Measurements from ENCODE around the gene PSMB1. TPM values are rescaled to one million over a fixed set of nuclear protein-coding genes. Genes with fewer than 3 reads are reported as not detected.

Gene PSMB1
- total and polyA plus RNA-seq, 7 experiments from 2014 or later: 71.1 to 529 (median 84.8) TPM

DNA sequence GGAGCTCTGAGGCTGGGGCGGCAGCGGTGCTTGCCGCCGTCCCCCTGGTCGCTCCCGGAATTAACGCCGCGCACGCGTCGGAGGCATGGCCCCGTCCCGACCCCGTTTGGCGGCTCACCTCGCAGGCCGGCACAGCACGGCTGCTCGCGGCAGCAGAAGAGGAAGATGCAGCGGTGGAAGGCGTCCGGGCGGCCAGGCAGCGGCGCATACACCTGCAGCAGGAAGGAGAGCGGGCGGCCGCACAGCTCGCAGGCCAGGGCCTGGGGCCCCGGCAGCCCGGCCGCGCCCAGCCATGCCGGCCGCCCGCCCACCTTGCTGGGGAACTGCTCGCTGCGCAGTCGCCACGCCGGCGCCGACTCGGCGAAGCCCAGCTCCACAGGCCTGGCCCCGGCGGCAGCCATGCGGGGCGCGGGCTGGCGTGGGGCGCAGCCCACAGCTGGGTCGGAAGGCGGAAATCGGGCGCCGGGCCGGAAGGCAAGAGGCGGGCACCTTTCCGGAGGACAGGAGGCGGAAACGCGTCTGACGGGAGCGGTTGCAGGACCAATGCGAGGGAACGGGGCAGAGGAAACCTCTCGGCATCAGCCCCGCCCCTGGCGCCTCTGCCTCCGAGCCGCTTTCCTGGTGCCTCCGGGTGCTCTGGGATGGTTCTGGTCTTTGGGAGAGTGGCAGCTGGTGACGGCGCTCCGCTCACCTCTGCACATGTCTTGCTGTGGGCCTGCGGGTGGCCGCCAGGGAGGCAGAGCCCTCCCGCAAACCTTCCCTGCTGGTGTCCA is 31.3 kb upstream of the PSMB1 start, which contains the start of gene PDCD2:
Gene PDCD2 (minus strand): TSS at position 457 of the 773 bp plus-strand sequence. CDS start 56 bp downstream, at position 401.
- peak within 1 kb of the TSS; percentile 94 to 99 (median 96) for H3K27ac Mint-ChIP-seq

DNA sequence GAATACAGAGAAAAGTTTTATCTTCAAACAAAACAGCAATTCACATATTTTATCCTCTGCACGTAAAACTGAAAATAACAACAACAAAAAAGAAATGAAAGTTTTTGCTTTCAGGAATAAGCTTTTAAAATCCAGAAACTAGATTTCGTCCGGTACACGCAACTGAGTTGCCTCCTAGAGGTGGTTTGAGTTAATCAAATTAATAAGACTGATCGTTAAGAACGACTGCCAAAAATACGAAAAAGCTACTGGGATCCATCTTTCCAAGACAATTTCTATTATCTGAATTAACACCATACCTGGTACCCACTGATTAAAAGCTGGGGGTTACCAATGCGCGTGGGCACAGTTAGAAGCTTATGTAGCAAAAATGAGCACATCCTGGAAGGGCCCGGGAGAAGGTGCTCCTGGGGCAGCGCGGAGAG is 30.7 kb upstream of the PSMB1 start:
- intact Hi-C loops (cut with micrococcal nuclease): loop anchor here (1.0 to 5.0 kb wide), 8 partner anchors 29 to 1699 kb away; partner anchors contain the start of genes C6orf120 (in 2 of the 2), FAM120B (in 2 of the 2), TBP (in 2 of the 2) and WDR27 (in 2 of the 2)
- DNase-seq: no peak
- Mint-ChIP-seq H3K4me3 (peak overlapping the region; percentile 92 to 99 (median 96)), H3K9me3 (no peaks in the 10 kb centered on the region), H3K27me3 (peaks cover 0 to 4% (median 0%) of the 10 kb centered on the region in 5 donors), H3K36me3 (peaks cover 1 to 28% (median 16%) of the 10 kb centered on the region in 5 donors), H3K27ac (peak overlapping the region; percentile 94 to 99 (median 95)), H3K4me1 (peaks cover 14 to 42% (median 37%) of the 10 kb centered on the region in 7 donors)
- Histone ChIP-seq H3K4me3 (ENCODE audit: low read length) (peak overlapping the region; percentile 89), H3K27ac (ENCODE audit: low read depth, low read length) (peak overlapping the region; percentile 88), H3K9me3 (ENCODE audit: control insufficient read depth in 2 of 3, low read length in 3 of 3) (no peaks in the 10 kb centered on the region), H3K4me1 (ENCODE audit: control insufficient read depth in 2 of 2, insufficient read depth in 2 of 2, low read length in 2 of 2) (peaks cover 8 to 11% of the 10 kb centered on the region in 2 donors), H3K27me3 (ENCODE audit: control insufficient read depth in 2 of 2, insufficient read depth in 2 of 2, low read length in 2 of 2) (no peaks in the 10 kb centered on the region), H3K36me3 (ENCODE audit: control insufficient read depth in 2 of 3, insufficient read depth in 3 of 3, low read length in 3 of 3) (peaks cover 6 to 34% (median 7%) of the 10 kb centered on the region in 3 experiments)
- CTCF ChIA-PET: interaction anchor here (0.6 to 1.2 kb wide), 3 partner anchors 8 to 491 kb away, joined by 4 read pairs; partner anchors contain the start of gene TBP
- no peak for ATAC-seq
- POLR2A ChIA-PET: interaction anchor here (0.6 to 3.6 kb wide), 19 partner anchors 9 to 1371 kb away, joined by 3 to 48 read pairs (median 4); partner anchors contain the start of genes C6orf120, DYNLT2, ERMARD and PHF10

More for the DNA sequence above, 31.3 kb upstream of the PSMB1 start, which contains the start of gene PDCD2:
- Histone ChIP-seq H3K4me3 (ENCODE audit: low read length) (peak within 1 kb of the TSS; percentile 89), H3K27ac (ENCODE audit: low read depth, low read length) (peak within 1 kb of the TSS; percentile 88), H3K27me3 (ENCODE audit: control insufficient read depth in 2 of 2, insufficient read depth in 2 of 2, low read length in 2 of 2) (no peaks in the 10 kb centered on the region), H3K9me3 (ENCODE audit: control insufficient read depth in 2 of 3, low read length in 3 of 3) (no peaks in the 10 kb centered on the region), H3K4me1 (ENCODE audit: control insufficient read depth in 2 of 2, insufficient read depth in 2 of 2, low read length in 2 of 2) (peaks cover 8 to 11% of the 10 kb centered on the region in 2 donors), H3K36me3 (ENCODE audit: control insufficient read depth in 2 of 3, insufficient read depth in 3 of 3, low read length in 3 of 3) (peaks cover 6 to 28% (median 7%) of the 10 kb centered on the region in 3 experiments)
- CTCF ChIA-PET: interaction anchor here (1.1 to 1.2 kb wide), 2 partner anchors 9 to 31 kb away, joined by 4 read pairs; partner anchors contain the start of gene TBP
- peaks cover 0 to 25% (median 11%) of the 10 kb centered on the region in 5 donors for H3K36me3 Mint-ChIP-seq
- ATAC-seq: peak; percentile 96
- intact Hi-C loops (cut with micrococcal nuclease): loop anchor here (1.0 to 5.0 kb wide), 8 partner anchors 30 to 1700 kb away; partner anchors contain the start of genes C6orf120 (in 2 of the 2), FAM120B (in 2 of the 2), TBP (in 2 of the 2) and WDR27 (in 2 of the 2)
- peak; percentile 82 to 92 (median 91) for DNase-seq
- H3K9me3 Mint-ChIP-seq: no peaks in the 10 kb centered on the region
- H3K4me1 Mint-ChIP-seq: peaks cover 14 to 42% (median 37%) of the 10 kb centered on the region in 7 donors
- H3K27me3 Mint-ChIP-seq: peaks cover 0 to 4% (median 0%) of the 10 kb centered on the region in 5 donors
- POLR2A ChIA-PET: interaction anchor here (0.6 to 3.6 kb wide), 19 partner anchors 9 to 1371 kb away, joined by 3 to 48 read pairs (median 4); partner anchors contain the start of genes C6orf120, DYNLT2, ERMARD and PHF10
- H3K4me3 Mint-ChIP-seq: peak within 1 kb of the TSS; percentile 96 to 100 (median 97)

DNA sequence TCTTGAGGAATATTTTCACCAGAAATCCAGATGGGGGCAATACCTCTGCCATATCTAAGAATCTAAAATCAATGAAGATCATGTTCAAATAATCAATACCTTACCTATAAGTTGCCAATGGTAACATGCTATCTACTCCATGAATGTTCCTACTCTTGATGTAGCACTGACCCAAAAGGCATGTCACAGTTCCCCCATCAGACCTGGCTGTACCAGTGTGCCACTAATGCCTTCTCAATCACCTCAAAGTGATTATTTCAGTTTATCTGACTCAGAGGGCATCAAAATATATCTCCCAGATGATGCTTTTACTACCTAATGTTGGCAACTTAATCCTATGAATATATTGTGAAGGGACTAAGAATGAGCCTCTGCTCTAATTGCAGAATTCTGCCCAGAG is 25.8 kb upstream of the PSMB1 start:
- Mint-ChIP-seq H3K9me3 (no peaks in the 10 kb centered on the region), H3K27me3 (no peaks in the 10 kb centered on the region), H3K4me3 (no peak overlapping the region), H3K36me3 (peaks cover 3 to 33% (median 16%) of the 10 kb centered on the region in 5 donors), H3K4me1 (peaks cover 10 to 28% (median 26%) of the 10 kb centered on the region in 7 donors), H3K27ac (peak overlapping the region in 5 of 9 donors; percentile 4 to 81 (median 63))
- DNase-seq: no peak
- no peak overlapping the region for H3K4me3 ChIP-seq (ENCODE audit: low read length)
- CTCF ChIA-PET: no interaction called here
- H3K4me1 ChIP-seq (ENCODE audit: control insufficient read depth in 2 of 2, insufficient read depth in 2 of 2, low read length in 2 of 2): peaks cover 8% of the 10 kb centered on the region in 2 donors
- intact Hi-C loops (cut with micrococcal nuclease): no loop called here
- H3K27me3 ChIP-seq (ENCODE audit: control insufficient read depth in 2 of 2, insufficient read depth in 2 of 2, low read length in 2 of 2): no peaks in the 10 kb centered on the region
- H3K36me3 ChIP-seq (ENCODE audit: control insufficient read depth in 2 of 3, insufficient read depth in 3 of 3, low read length in 3 of 3): peaks cover 6 to 72% (median 18%) of the 10 kb centered on the region in 3 experiments
- no peaks in the 10 kb centered on the region for H3K9me3 ChIP-seq (ENCODE audit: control insufficient read depth in 2 of 3, low read length in 3 of 3)
- no peak overlapping the region for H3K27ac ChIP-seq (ENCODE audit: low read depth, low read length)
- ATAC-seq: no peak
- POLR2A ChIA-PET: no interaction called here

DNA sequence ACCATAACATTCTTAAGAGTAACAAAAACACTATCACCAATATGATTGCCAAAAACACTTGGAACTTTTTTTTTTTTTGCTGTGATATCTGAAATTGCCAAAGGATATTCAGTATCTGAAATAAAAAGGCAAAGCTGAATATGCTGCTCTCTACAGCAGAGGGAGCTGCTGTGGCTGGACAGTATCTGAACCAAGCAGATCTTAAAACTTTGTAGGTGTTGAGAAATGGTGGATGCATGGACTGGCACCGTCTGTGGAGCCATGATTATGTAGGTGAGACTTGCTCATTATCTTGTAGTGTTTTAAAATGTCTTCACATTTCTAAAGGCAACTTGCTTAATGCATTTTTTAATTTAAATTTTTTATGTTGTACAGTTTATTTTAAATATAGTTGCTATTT is 22.1 kb upstream of the PSMB1 start:
- Histone ChIP-seq H3K27ac (ENCODE audit: low read depth, low read length) (no peak overlapping the region), H3K36me3 (ENCODE audit: control insufficient read depth in 2 of 3, insufficient read depth in 3 of 3, low read length in 3 of 3) (peaks cover under 1 to 78% (median 11%) of the 10 kb centered on the region in 3 experiments), H3K4me1 (ENCODE audit: control insufficient read depth in 2 of 2, insufficient read depth in 2 of 2, low read length in 2 of 2) (no peaks in the 10 kb centered on the region), H3K9me3 (ENCODE audit: control insufficient read depth in 2 of 3, low read length in 3 of 3) (no peaks in the 10 kb centered on the region), H3K27me3 (ENCODE audit: control insufficient read depth in 2 of 2, insufficient read depth in 2 of 2, low read length in 2 of 2) (no peaks in the 10 kb centered on the region), H3K4me3 (ENCODE audit: low read length) (no peak overlapping the region)
- ATAC-seq (no peak), DNase-seq (no peak)
- intact Hi-C loops (cut with micrococcal nuclease): no loop called here
- Mint-ChIP-seq H3K27me3 (no peaks in the 10 kb centered on the region), H3K36me3 (peaks cover 5 to 30% (median 7%) of the 10 kb centered on the region in 5 donors), H3K9me3 (no peaks in the 10 kb centered on the region), H3K4me1 (peaks cover 0 to 3% (median 0%) of the 10 kb centered on the region in 7 donors), H3K27ac (no peak overlapping the region), H3K4me3 (no peak overlapping the region)
- CTCF ChIA-PET: interaction anchor here (1.3 kb wide), 1 partner anchor 9 kb away, joined by 4 read pairs; no protein-coding TSS in a partner anchor
- POLR2A ChIA-PET: interaction anchor here (0.7 to 2.2 kb wide), 2 partner anchors 9 to 26 kb away, joined by 6 to 11 read pairs; partner anchors contain the start of gene PDCD2

DNA sequence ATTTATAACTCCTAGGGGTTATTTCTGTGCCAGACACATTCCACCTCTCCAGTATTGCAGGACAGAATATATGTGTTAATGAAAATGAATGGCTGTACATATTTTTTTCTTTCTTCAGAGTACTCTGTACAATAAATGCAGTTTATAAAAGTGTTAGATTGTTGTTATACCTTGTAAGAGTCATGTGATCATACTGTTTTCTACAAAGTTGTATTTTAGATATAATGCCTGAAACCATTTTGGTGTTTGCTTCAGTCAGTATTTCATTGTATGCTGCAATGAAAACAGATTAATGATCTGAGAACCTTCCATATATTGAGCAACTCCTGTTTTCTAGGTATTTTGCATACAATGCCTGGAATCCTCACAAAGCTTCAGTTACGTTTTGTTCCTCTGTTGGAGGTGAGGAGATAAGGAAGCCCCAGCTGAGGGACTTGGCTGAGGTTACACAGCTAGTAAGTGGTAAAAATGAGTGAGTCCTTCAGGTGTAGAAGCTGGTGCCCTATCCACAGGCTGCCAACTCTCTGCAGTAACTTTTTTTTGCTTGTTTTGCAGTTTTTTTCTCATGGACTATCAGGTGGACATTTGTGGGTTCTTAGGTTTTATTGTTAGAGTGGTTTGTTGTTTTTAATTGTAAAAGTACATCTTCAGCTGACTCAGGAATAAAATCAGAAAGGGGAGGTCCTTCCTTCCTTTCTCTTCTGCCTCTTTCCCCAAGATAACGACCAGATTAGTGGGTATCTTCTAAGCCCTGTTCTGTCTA is 19.8 kb upstream of the PSMB1 start:
- H3K4me3 Mint-ChIP-seq: no peak overlapping the region
- CTCF ChIA-PET: no interaction called here
- H3K4me1 Mint-ChIP-seq: peaks cover 0 to 2% (median 0%) of the 10 kb centered on the region in 7 donors
- Histone ChIP-seq H3K4me1 (ENCODE audit: control insufficient read depth in 2 of 2, insufficient read depth in 2 of 2, low read length in 2 of 2) (no peaks in the 10 kb centered on the region), H3K9me3 (ENCODE audit: control insufficient read depth in 2 of 3, low read length in 3 of 3) (no peaks in the 10 kb centered on the region), H3K36me3 (ENCODE audit: control insufficient read depth in 2 of 3, insufficient read depth in 3 of 3, low read length in 3 of 3) (peaks cover 6 to 79% (median 6%) of the 10 kb centered on the region in 3 experiments), H3K27ac (ENCODE audit: low read depth, low read length) (no peak overlapping the region), H3K4me3 (ENCODE audit: low read length) (no peak overlapping the region), H3K27me3 (ENCODE audit: control insufficient read depth in 2 of 2, insufficient read depth in 2 of 2, low read length in 2 of 2) (no peaks in the 10 kb centered on the region)
- POLR2A ChIA-PET: interaction anchor here (1.5 to 2.0 kb wide), 2 partner anchors 9 to 19 kb away, joined by 3 to 8 read pairs; partner anchors contain the start of genes PSMB1 and TBP
- DNase-seq: no peak
- H3K36me3 Mint-ChIP-seq: peaks cover 7 to 26% (median 11%) of the 10 kb centered on the region in 5 donors
- intact Hi-C loops (cut with micrococcal nuclease): no loop called here
- H3K27me3 Mint-ChIP-seq: no peaks in the 10 kb centered on the region
- no peak for ATAC-seq
- H3K27ac Mint-ChIP-seq: peak overlapping the region in 3 of 9 donors; percentile 7 to 67 (median 36)
- H3K9me3 Mint-ChIP-seq: no peaks in the 10 kb centered on the region
